GM12878 (cell line): ENCODE data around the gene SCN11A. TPM values are rescaled to one million over a fixed set of nuclear protein-coding genes. Genes with fewer than 3 reads are reported as not detected.

Source experiments
- BACH1 ChIP-seq: fragments of 450-650 bp; IDR thresholded peaks from 2 replicates; pipeline ENCODE4 v1.6.1; 2017; ENCODE audit warnings: mild to moderate bottlenecking, borderline replicate concordance
- CTCF ChIP-seq, 3 experiments: IDR thresholded peaks in 2 of 3; conservative IDR thresholded peaks in 1 of 3; 2 replicates each; pipeline ENCODE4 v1.5.1; 2011; ENCODE audit warnings: low read depth in 3 of 3, low read length in 3 of 3, mild to moderate bottlenecking in 3 of 3, control low read depth in 2 of 3, moderate library complexity in 2 of 3, inconsistent platforms in 1 of 3, mixed read lengths in 1 of 3; ENCODE audit not compliant: control insufficient read depth in 2 of 3, insufficient read depth in 1 of 3; ENCODE audit errors: extremely low read depth in 1 of 3
- EED ChIP-seq: sonication (generic); IDR thresholded peaks from 2 replicates; pipeline ENCODE4 v1.6.1; 2016; ENCODE audit warnings: antibody characterized with exemption, low read depth
- FOXM1 ChIP-seq: IDR thresholded peaks from 2 replicates; pipeline ENCODE4 v1.6.1; 2012; ENCODE audit warnings: low read depth, mild to moderate bottlenecking, inconsistent platforms, low read length, moderate library complexity
- KLF5 ChIP-seq: fragments of 450-650 bp; IDR thresholded peaks from 2 replicates; pipeline ENCODE4 v1.6.1; 2014; ENCODE audit warnings: mild to moderate bottlenecking; ENCODE audit not compliant: partially characterized antibody
- RAD21 ChIP-seq: IDR thresholded peaks from 2 replicates; pipeline ENCODE4 v1.6.1; 2011; ENCODE audit warnings: mild to moderate bottlenecking, low read depth, low read length, moderate library complexity; ENCODE audit not compliant: insufficient read depth
- RELB ChIP-seq: fragments of 450-650 bp; IDR thresholded peaks from 2 replicates; pipeline ENCODE4 v1.6.1; 2017; ENCODE audit warnings: low read depth, mild to moderate bottlenecking, moderate library complexity
- SMAD1 ChIP-seq: fragments of 450-650 bp; IDR thresholded peaks from 2 replicates; pipeline ENCODE4 v1.6.1; 2018; ENCODE audit warnings: mild to moderate bottlenecking, low read depth; ENCODE audit not compliant: partially characterized antibody
- ZNF207 ChIP-seq: fragments of 450-650 bp; IDR thresholded peaks from 2 replicates; pipeline ENCODE4 v1.6.1; 2014; ENCODE audit warnings: antibody characterized with exemption, mild to moderate bottlenecking, borderline replicate concordance
- ZNF687 ChIP-seq: fragments of 450-650 bp; IDR thresholded peaks from 2 replicates; pipeline ENCODE4 v1.6.1; 2017; ENCODE audit warnings: mild to moderate bottlenecking, moderate library complexity
- polyA plus RNA-seq, 11 experiments: library from polyadenylated mRNA; depleted of rRNA in 4 of 11; unstranded in 6 of 11; stranded (reverse) in 5 of 11; fragments of >200 nt; fragmentation: Nextera tagmentation in 4 of 11; fragmentation: Illumina TruSeq in 1 of 11; extraction: Ambion mirVana in 4 of 11; extraction: Trizol in 1 of 11; gene quantifications; 1 replicate in 1 of 11; 2 replicates in 10 of 11; pipeline versions ENCODE4 v1.2.1 to v1.2.3, GENCODE V29; 2011 to 2016; ENCODE audit warnings: inconsistent platforms in 2 of 11, missing spikeins in 2 of 11, low read depth in 1 of 11
- total RNA-seq, 4 experiments: library from RNA; depleted of rRNA in 3 of 4; stranded (reverse); fragments of >200 nt in 3 of 4; fragmentation: Illumina TruSeq in 1 of 4; extraction: Trizol in 1 of 4; gene quantifications; 2 replicates each; pipeline versions ENCODE4 v1.2.1 to v1.2.3, GENCODE V29; 2013 to 2021

The SCN11A gene
- total and polyA plus RNA-seq, 10 of the 15 experiments (the other 5 are each of a cell fraction or from before 2014, with no cell fraction given): under 0.01 to 0.14 (median 0.03) TPM; not detected in 4

GRCh38 chr3:39088456-39088855, 36.7 kb upstream of the SCN11A start (continued):
- TF ChIP-seq EED (no peak), KLF5 (no peak), FOXM1 (no peak), RELB (no peak), ZNF687 (no peak), SMAD1 (no peak), CTCF (IDR thresholded peaks at IDR 0.05 in 2 of 3, conservative IDR thresholded peaks at IDR 0.05 in 1 of 3; ENCODE audit: control insufficient read depth in 2 of 3, extremely low read depth in 1 of 3, insufficient read depth in 1 of 3, low read depth in 3 of 3, low read length in 3 of 3) (no peak), ZNF207 (no peak), RAD21 (no peak), BACH1 (no peak)
